B cell (primary cell): ENCODE measurements around the gene CAT. TPM values are rescaled to one million over a fixed set of nuclear protein-coding genes. Genes with fewer than 3 reads are reported as not detected.

ENCODE experiments used
- ATAC-seq: fragments of 200-7000 bp; cut with Tn5 transposase; one replicate; pipeline ENCODE4 v1.10.0; 2021; ENCODE audit warnings: low read depth, mild to moderate bottlenecking, moderate number of reproducible peaks, moderate library complexity
- CTCF ChIA-PET: fragments of 350-600 bp; sonication (Branson Sonifier 250); formaldehyde crosslinking; loops from one replicate; lab custom pipeline; 2021; ENCODE audit warnings: antibody characterized with exemption, inconsistent platforms; lab: Charles Lee
- POLR2A ChIA-PET: fragments of 350-600 bp; sonication (Branson Sonifier 250); formaldehyde crosslinking; loops from one replicate; lab custom pipeline; 2021; ENCODE audit warnings: antibody characterized with exemption; lab: Charles Lee
- DNase-seq: peaks from one replicate; pipeline ENCODE4 v3.0.0; 2013
- H2AFZ ChIP-seq: 2 replicates; pipeline ENCODE4 v1.6.1; 2012; ENCODE audit warnings: mild to moderate bottlenecking, low read depth, low read length; ENCODE audit not compliant: insufficient read depth, poor library complexity, severe bottlenecking
- H3K27ac ChIP-seq, 2 donors: 1 replicate in 1 of 2; 2 replicates in 1 of 2; pipeline ENCODE4 v1.5.1; 2012 to 2013; ENCODE audit warnings: low read length in 2 of 2, mild to moderate bottlenecking in 2 of 2, moderate library complexity in 1 of 2
- H3K27me3 ChIP-seq, 4 experiments: fragments of 200-600 bp in 1 of 4; sonication (generic) in 1 of 4; replicated peaks in 1 of 4; 1 replicate in 2 of 4; 2 replicates in 2 of 4; pipeline versions ENCODE4 v1.6.1 to v1.7.0; 2013 to 2016; ENCODE audit warnings: low read length in 3 of 4, mild to moderate bottlenecking in 2 of 4, mixed read lengths in 1 of 4, moderate library complexity in 1 of 4; ENCODE audit not compliant: insufficient read depth in 4 of 4, control insufficient read depth in 3 of 4; ENCODE audit errors: control extremely low read depth in 1 of 4
- H3K36me3 ChIP-seq, 2 experiments: replicated peaks in 1 of 2; 1 replicate in 1 of 2; 2 replicates in 1 of 2; pipeline versions ENCODE4 v1.6.1 to v1.7.1; 2013; ENCODE audit warnings: low read length in 1 of 2; ENCODE audit not compliant: insufficient read depth in 2 of 2, control insufficient read depth in 1 of 2; ENCODE audit errors: control extremely low read depth in 1 of 2, extremely low read depth in 1 of 2
- H3K4me1 ChIP-seq, 2 donors: fragments of 200-600 bp in 1 of 2; sonication (generic) in 1 of 2; 1 replicate in 1 of 2; 2 replicates in 1 of 2; pipeline versions ENCODE4 v1.5.1 to v1.6.1; 2013 to 2017; ENCODE audit warnings: low read length in 2 of 2; ENCODE audit not compliant: control insufficient read depth in 2 of 2, insufficient read depth in 2 of 2
- H3K4me2 ChIP-seq: replicated peaks from 2 replicates; pipeline ENCODE3; 2012; ENCODE audit warnings: mild to moderate bottlenecking, low read depth, low read length; ENCODE audit not compliant: poor library complexity, severe bottlenecking
- H3K4me3 ChIP-seq, 5 experiments: fragments of 200-600 bp in 1 of 5; sonication (generic) in 1 of 5; 1 replicate in 3 of 5; 2 replicates in 2 of 5; pipeline versions ENCODE4 v1.5.1 to v1.7.0; 2011 to 2016; ENCODE audit warnings: low read length in 4 of 5, mild to moderate bottlenecking in 4 of 5, low read depth in 2 of 5, control low read depth in 1 of 5, moderate library complexity in 1 of 5; ENCODE audit not compliant: insufficient read depth in 1 of 5; ENCODE audit errors: control extremely low read depth in 1 of 5, extremely low read depth in 1 of 5
- H3K79me2 ChIP-seq: fragments of 200-600 bp; sonication (generic); one replicate; pipeline ENCODE4 v1.6.0; 2016; ENCODE audit warnings: low read length; ENCODE audit not compliant: control insufficient read depth, insufficient read depth
- H3K9ac ChIP-seq: fragments of 200-600 bp; sonication (generic); 2 replicates; pipeline ENCODE4 v1.6.1; 2017; ENCODE audit warnings: mild to moderate bottlenecking, low read length, moderate library complexity
- H3K9me3 ChIP-seq, 3 donors: one replicate each; pipeline versions ENCODE4 v1.6.1 to v1.7.1; 2013; ENCODE audit warnings: low read length in 2 of 3; ENCODE audit not compliant: control insufficient read depth in 2 of 3, insufficient read depth in 1 of 3; ENCODE audit errors: control extremely low read depth in 1 of 3
- H4K20me1 ChIP-seq: 2 replicates; pipeline ENCODE4 v1.6.0; 2012; ENCODE audit warnings: mild to moderate bottlenecking, low read length; ENCODE audit not compliant: insufficient read depth, control insufficient read depth, poor library complexity, severe bottlenecking
- H3K27ac Mint-ChIP-seq: one replicate; pipeline ENCODE4 v1.8.0; 2021; ENCODE audit warnings: mixed read lengths
- H3K27me3 Mint-ChIP-seq: one replicate; pipeline ENCODE4 v1.8.0; 2021; ENCODE audit warnings: mixed read lengths
- H3K4me1 Mint-ChIP-seq: one replicate; pipeline ENCODE4 v1.8.0; 2021; ENCODE audit warnings: mixed read lengths
- H3K4me3 Mint-ChIP-seq: one replicate; pipeline ENCODE4 v1.8.0; 2021; ENCODE audit warnings: mixed read lengths
- H3K9me3 Mint-ChIP-seq: one replicate; pipeline ENCODE4 v1.8.0; 2022; ENCODE audit warnings: mixed read lengths; ENCODE audit not compliant: insufficient read depth
- EZH2 ChIP-seq: IDR thresholded peaks from 2 replicates; pipeline ENCODE4 v1.6.1; 2012; ENCODE audit warnings: borderline replicate concordance, low read depth, mild to moderate bottlenecking, moderate library complexity, low read length; ENCODE audit not compliant: insufficient read depth, poor library complexity, severe bottlenecking
- WGBS: methylation state at CpG from one replicate; pipeline ENCODE4 v1.1.5; 2013; ENCODE audit warnings: missing lambda C conversion rate; ENCODE audit not compliant: insufficient coverage; 5-methylcytosine and 5-hydroxymethylcytosine counted together
- intact Hi-C: fragments of 100-400 bp; cut with micrococcal nuclease; formaldehyde crosslinking; loops from one replicate; pipeline ENCODE4 v1.10.0; 2022
- polyA plus RNA-seq: library from polyadenylated mRNA; depleted of rRNA; stranded (reverse); fragments of >200 nt; gene quantifications from 2 replicates; pipeline ENCODE4 v1.2.3, GENCODE V29; 2012
- total RNA-seq, 2 donors: library from RNA; stranded (reverse); fragments of 120-200 nt in 1 of 2; gene quantifications; 1 replicate in 1 of 2; 2 replicates in 1 of 2; pipeline versions ENCODE4 v1.2.3 to v1.2.4, GENCODE V29; 2013 to 2022
- TF ChIP-seq, protein P1 (sequence below): fragments of 200-600 bp; IDR thresholded peaks from one replicate; pipeline ENCODE4 v1.8.0; 2022; ENCODE audit warnings: antibody characterized with exemption, mild to moderate bottlenecking

The CAT gene
- total and polyA plus RNA-seq, 2 donors (not counting 1 experiment from before 2014, with no cell fraction given), result 83.2 to 91.7 TPM

- WGBS, result no CpG with 5 or more reads among the region's 1 CpG
- peaks cover 4 to 15% (median 4%) of the 10 kb centered on the region in 3 donors for H3K9me3 ChIP-seq
- DNase-seq (no peak), ATAC-seq (no peak)
- H2AFZ ChIP-seq, result no peak overlapping the region
- Mint-ChIP-seq H3K27ac (no peak overlapping the region), H3K27me3 (peaks cover 40% of the 10 kb centered on the region), H3K4me1 (no peaks in the 10 kb centered on the region), H3K4me3 (no peak overlapping the region), H3K9me3 (peaks cover 4% of the 10 kb centered on the region)
- no peaks in the 10 kb centered on the region for H3K4me1 ChIP-seq
- no peaks in the 10 kb centered on the region for H4K20me1 ChIP-seq
- no peaks in the 10 kb centered on the region for H3K36me3 ChIP-seq
- intact Hi-C loops, result no loop called here
- ChIA-PET CTCF (no interaction called here), POLR2A (interaction anchor here (0.6 kb wide), 1 partner anchor 622 kb away, joined by 3 read pairs; no protein-coding TSS in a partner anchor)
- H3K27me3 ChIP-seq, result peaks cover 0 to 4% (median under 1%) of the 10 kb centered on the region in 4 experiments
- H3K9ac ChIP-seq, result no peak overlapping the region
- H3K4me3 ChIP-seq, result no peak overlapping the region
- H3K4me2 ChIP-seq, result no peak overlapping the region
- H3K27ac ChIP-seq, result no peak overlapping the region
- no peaks in the 10 kb centered on the region for H3K79me2 ChIP-seq
- TF ChIP-seq EZH2, result no peak
- TF ChIP-seq, protein P1, sequence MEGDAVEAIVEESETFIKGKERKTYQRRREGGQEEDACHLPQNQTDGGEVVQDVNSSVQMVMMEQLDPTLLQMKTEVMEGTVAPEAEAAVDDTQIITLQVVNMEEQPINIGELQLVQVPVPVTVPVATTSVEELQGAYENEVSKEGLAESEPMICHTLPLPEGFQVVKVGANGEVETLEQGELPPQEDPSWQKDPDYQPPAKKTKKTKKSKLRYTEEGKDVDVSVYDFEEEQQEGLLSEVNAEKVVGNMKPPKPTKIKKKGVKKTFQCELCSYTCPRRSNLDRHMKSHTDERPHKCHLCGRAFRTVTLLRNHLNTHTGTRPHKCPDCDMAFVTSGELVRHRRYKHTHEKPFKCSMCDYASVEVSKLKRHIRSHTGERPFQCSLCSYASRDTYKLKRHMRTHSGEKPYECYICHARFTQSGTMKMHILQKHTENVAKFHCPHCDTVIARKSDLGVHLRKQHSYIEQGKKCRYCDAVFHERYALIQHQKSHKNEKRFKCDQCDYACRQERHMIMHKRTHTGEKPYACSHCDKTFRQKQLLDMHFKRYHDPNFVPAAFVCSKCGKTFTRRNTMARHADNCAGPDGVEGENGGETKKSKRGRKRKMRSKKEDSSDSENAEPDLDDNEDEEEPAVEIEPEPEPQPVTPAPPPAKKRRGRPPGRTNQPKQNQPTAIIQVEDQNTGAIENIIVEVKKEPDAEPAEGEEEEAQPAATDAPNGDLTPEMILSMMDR, result no peak
Observed at GRCh38 chr11:34413263-34413662, 25.5 kb upstream of the CAT start.

DNA sequence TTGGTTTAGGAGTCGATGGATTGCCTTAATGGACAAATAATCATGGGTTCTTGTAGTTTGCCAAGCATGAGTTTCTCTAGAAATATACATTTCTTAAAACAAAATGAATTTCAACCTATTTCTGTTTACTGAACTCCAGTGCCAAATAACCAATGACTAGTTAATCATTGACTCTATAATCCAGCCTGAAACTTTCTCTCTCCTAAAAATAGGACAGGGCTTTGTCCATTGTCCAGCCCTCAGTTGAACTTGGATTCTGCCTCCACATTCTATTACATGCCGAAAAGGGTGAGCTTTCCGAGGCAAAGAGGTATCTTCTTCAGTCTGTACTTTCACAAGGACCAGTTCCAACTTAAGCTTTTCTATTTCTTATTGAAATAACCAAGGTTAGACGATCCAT is 23.2 kb upstream of the CAT start:
- ATAC-seq, result no peak
- no peaks in the 10 kb centered on the region for H4K20me1 ChIP-seq
- no peak for TF ChIP-seq EZH2
- H2AFZ ChIP-seq, result no peak overlapping the region
- CTCF ChIA-PET, result no interaction called here
- H3K4me3 ChIP-seq, result no peak overlapping the region
- peaks cover 0 to 4% (median 1%) of the 10 kb centered on the region in 4 experiments for H3K27me3 ChIP-seq
- no peak overlapping the region for H3K4me3 Mint-ChIP-seq
- H3K9me3 ChIP-seq, result peaks cover 4 to 15% (median 4%) of the 10 kb centered on the region in 3 donors
- peaks cover 34% of the 10 kb centered on the region for H3K27me3 Mint-ChIP-seq
- H3K27ac Mint-ChIP-seq, result no peak overlapping the region
- intact Hi-C loops, result no loop called here
- H3K4me1 Mint-ChIP-seq, result no peaks in the 10 kb centered on the region
- H3K36me3 ChIP-seq, result no peaks in the 10 kb centered on the region
- no peaks in the 10 kb centered on the region for H3K79me2 ChIP-seq
- no CpG with 5 or more reads among the region's 4 CpGs for WGBS
- no peak for DNase-seq
- H3K4me1 ChIP-seq, result no peaks in the 10 kb centered on the region
- POLR2A ChIA-PET, result no interaction called here
- no peak overlapping the region for H3K9ac ChIP-seq
- H3K9me3 Mint-ChIP-seq, result peaks cover 4% of the 10 kb centered on the region
- H3K4me2 ChIP-seq, result no peak overlapping the region
- H3K27ac ChIP-seq, result no peak overlapping the region
